HEK293T (cell line): ENCODE measurements around the gene KREMEN1.

Experiments used
- BHLHE40 ChIP-seq: fragments of 450-650 bp; IDR thresholded peaks from 2 replicates; pipeline ENCODE4 v1.6.1; 2016; ENCODE audit warnings: mild to moderate bottlenecking, moderate library complexity, borderline replicate concordance
- CTBP1 ChIP-seq: fragments of 450-650 bp; IDR thresholded peaks from 2 replicates; pipeline ENCODE4 v1.6.1; 2016; ENCODE audit warnings: borderline replicate concordance
- FOXA1 ChIP-seq: fragments of 450-650 bp; IDR thresholded peaks from 2 replicates; pipeline ENCODE4 v1.6.1; 2016; ENCODE audit warnings: mild to moderate bottlenecking
- FOXK2 ChIP-seq: fragments of 450-650 bp; IDR thresholded peaks from 2 replicates; pipeline ENCODE4 v1.6.1; 2016; ENCODE audit warnings: mild to moderate bottlenecking
- FOXM1 ChIP-seq: fragments of 450-650 bp; IDR thresholded peaks from 2 replicates; pipeline ENCODE4 v1.6.1; 2017; ENCODE audit warnings: mild to moderate bottlenecking, borderline replicate concordance
- L3MBTL2 ChIP-seq: fragments of 450-650 bp; conservative IDR thresholded peaks from 2 replicates; pipeline ENCODE4 v1.6.1; 2016; ENCODE audit warnings: mild to moderate bottlenecking
- NFRKB ChIP-seq: fragments of 450-650 bp; IDR thresholded peaks from 2 replicates; pipeline ENCODE4 v1.6.1; 2016; ENCODE audit warnings: mild to moderate bottlenecking, moderate library complexity
- PKNOX1 ChIP-seq: fragments of 450-650 bp; IDR thresholded peaks from 2 replicates; pipeline ENCODE4 v1.6.1; 2016
- SP1 ChIP-seq: fragments of 450-650 bp; IDR thresholded peaks from 2 replicates; pipeline ENCODE4 v1.6.1; 2017
- SUZ12 ChIP-seq: fragments of 450-650 bp; IDR thresholded peaks from 2 replicates; pipeline ENCODE4 v1.6.1; 2016; ENCODE audit warnings: mild to moderate bottlenecking
- ZNF384 ChIP-seq: fragments of 450-650 bp; IDR thresholded peaks from 2 replicates; pipeline ENCODE4 v1.6.1; 2016

- TF ChIP-seq SP1 (no peak), FOXM1 (no peak), CTBP1 (no peak), SUZ12 (no peak), BHLHE40 (no peak), L3MBTL2 (no peak), FOXK2 (no peak), FOXA1 (no peak), ZNF384 (no peak), NFRKB (no peak), PKNOX1 (no peak)
These were observed 10.2 kb downstream of the KREMEN1 start for GRCh38 chr22:29082826-29083545.
